Mesenteric fat pad (tissue), 1 donor: Measurements from ENCODE around the gene MUCL1. TPM values are rescaled to one million over a fixed set of nuclear protein-coding genes. Genes with fewer than 3 reads are reported as not detected.

Experiments
- DNase-seq: peaks from one replicate; pipeline ENCODE4 v3.0.0-alpha.2; 2020; ENCODE audit warnings: low spot score
- total RNA-seq: library from RNA; stranded (reverse); fragmentation: NEBNext Ultra II Directional; extraction: Animal tissue kit (Norgen Biotek cat#: 25700); gene quantifications from one replicate; pipeline ENCODE4 v1.2.1, GENCODE V29; 2021
- donor health status: DM: yes; HTN: yes; CAD: no.

The MUCL1 gene
- total RNA-seq, 1 donor from 2014 or later, result not detected

- no peak for DNase-seq
Observed at GRCh38 chr12:54891717-54892478, 37.6 kb downstream of the MUCL1 start.

Other genes with a start within 250 kb of the MUCL1 start
- gene LACRT, start 219.6 kb upstream of the MUCL1 start, total RNA-seq, result not detected
- gene DCD, start 206.2 kb upstream of the MUCL1 start, total RNA-seq, result not detected
- gene TESPA1, start 130.2 kb downstream of the MUCL1 start, total RNA-seq, result 0.48 TPM
- not detected for gene NEUROD4, start 165.5 kb downstream of the MUCL1 start, total RNA-seq